Tibial nerve (tissue), 3 donors: ENCODE measurements around the gene TMA7.

ENCODE experiments used
- CTCF ChIP-seq, 5 experiments: fragments of 200-600 bp in 3 of 5; fragments of 450-650 bp in 2 of 5; sonication (generic) in 3 of 5; IDR thresholded peaks; one replicate each; pipeline ENCODE4 v1.5.1; 2016 to 2019; ENCODE audit warnings: antibody characterized with exemption in 5 of 5, mild to moderate bottlenecking in 3 of 5, moderate library complexity in 2 of 5
- POLR2A ChIP-seq, 2 donors: fragments of 450-650 bp; IDR thresholded peaks; one replicate each; pipeline ENCODE4 v1.6.1; 2017; ENCODE audit warnings: antibody characterized with exemption in 2 of 2, mild to moderate bottlenecking in 2 of 2, moderate library complexity in 2 of 2

- TF ChIP-seq POLR2A (IDR thresholded peaks at IDR 0.05) (no peak), CTCF (IDR thresholded peaks at IDR 0.05) (peak in 1 of 5 experiments; percentile 3)
Observed at GRCh38 chr3:48432411-48433371, 7.4 kb upstream of the TMA7 start.
